Body of pancreas (tissue), 4 donors: Measurements from ENCODE around the gene SLC25A34.

ENCODE experiments used
- CTCF ChIP-seq, 7 experiments: fragments of 450-650 bp in 4 of 7; fragments of 200-600 bp in 3 of 7; sonication (generic) in 3 of 7; IDR thresholded peaks; one replicate each; pipeline ENCODE4 v1.5.1; 2016 to 2019; ENCODE audit warnings: antibody characterized with exemption in 7 of 7
- POLR2A ChIP-seq, 3 donors: fragments of 450-650 bp; IDR thresholded peaks; one replicate each; pipeline ENCODE4 v1.6.1; 2016; ENCODE audit warnings: antibody characterized with exemption in 3 of 3, mild to moderate bottlenecking in 2 of 3

GRCh38 chr1:15770313-15770962 is 34.4 kb downstream of the SLC25A34 start:
- TF ChIP-seq POLR2A (IDR thresholded peaks at IDR 0.05) (no peak), CTCF (IDR thresholded peaks at IDR 0.05) (no peak)
